AG04450 (cell line): ENCODE data around the gene TADA2A. TPM values are rescaled to one million over a fixed set of nuclear protein-coding genes. Genes with fewer than 3 reads are reported as not detected.

Experiments
- CTCF ChIA-PET: fragments of 300-600, 350-600 bp; formaldehyde crosslinking; extraction: SDS; loops from one replicate; lab custom pipeline; 2022; ENCODE audit warnings: antibody characterized with exemption, inconsistent platforms; lab: Charles Lee
- POLR2A ChIA-PET: fragments of 350-600 bp; formaldehyde crosslinking; extraction: SDS; loops from one replicate; lab custom pipeline; 2021; ENCODE audit warnings: antibody characterized with exemption, inconsistent platforms; lab: Yijun Ruan, JAX
- DNase-seq: peaks from one replicate; pipeline ENCODE4 v3.0.0-alpha.2; 2011; ENCODE audit warnings: low read depth, low spot score
- H3K27ac ChIP-seq: one replicate; pipeline ENCODE4 v1.5.1; 2012; ENCODE audit warnings: low read depth, low read length, control low read depth
- H3K27me3 ChIP-seq: one replicate; pipeline ENCODE4 v1.6.0; 2012; ENCODE audit warnings: low read length; ENCODE audit not compliant: control insufficient read depth, insufficient read depth
- H3K4me3 ChIP-seq: 2 replicates; pipeline ENCODE4 v1.5.1; 2011; ENCODE audit warnings: mild to moderate bottlenecking, low read depth, low read length, control low read depth
- H3K9me3 ChIP-seq: 2 replicates; pipeline ENCODE4 v1.5.1; 2012; ENCODE audit warnings: low read length; ENCODE audit not compliant: control insufficient read depth, insufficient read depth
- polyA plus RNA-seq: library from polyadenylated mRNA; depleted of rRNA; stranded (reverse); fragments of >200 nt; gene quantifications from 2 replicates; pipeline ENCODE4 v1.2.3, GENCODE V29; 2011
- TF ChIP-seq, protein P1 (sequence below): IDR thresholded peaks from 2 replicates; pipeline ENCODE4 v1.5.1; 2011; ENCODE audit warnings: low read depth, low read length, control low read depth, inconsistent platforms

TADA2A gene
- polyA plus RNA-seq, 1 experiment = 21.4 TPM

DNA sequence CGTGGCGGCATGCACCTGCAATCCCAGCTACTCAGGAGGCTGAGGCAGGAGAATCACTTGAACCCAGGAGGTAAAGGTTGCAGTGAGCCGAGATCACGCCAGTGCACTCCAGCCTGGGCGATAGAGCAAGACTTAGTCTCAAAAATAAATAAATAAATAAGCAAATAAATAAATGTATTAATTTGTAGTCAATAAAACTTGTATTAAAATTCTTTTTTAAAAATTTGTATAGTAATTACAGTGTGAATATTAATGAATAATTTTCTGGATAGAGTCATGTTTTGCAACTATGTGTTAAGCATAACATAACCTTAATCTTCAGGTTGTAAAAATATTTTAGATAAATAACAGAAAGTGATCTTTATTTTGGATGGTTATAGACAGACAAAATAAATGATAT, 55.8 kb downstream of the TADA2A start:
- H3K9me3 ChIP-seq = no peaks in the 10 kb centered on the region; the same call in 1 of the 2 replicates
- TF ChIP-seq, protein P1, sequence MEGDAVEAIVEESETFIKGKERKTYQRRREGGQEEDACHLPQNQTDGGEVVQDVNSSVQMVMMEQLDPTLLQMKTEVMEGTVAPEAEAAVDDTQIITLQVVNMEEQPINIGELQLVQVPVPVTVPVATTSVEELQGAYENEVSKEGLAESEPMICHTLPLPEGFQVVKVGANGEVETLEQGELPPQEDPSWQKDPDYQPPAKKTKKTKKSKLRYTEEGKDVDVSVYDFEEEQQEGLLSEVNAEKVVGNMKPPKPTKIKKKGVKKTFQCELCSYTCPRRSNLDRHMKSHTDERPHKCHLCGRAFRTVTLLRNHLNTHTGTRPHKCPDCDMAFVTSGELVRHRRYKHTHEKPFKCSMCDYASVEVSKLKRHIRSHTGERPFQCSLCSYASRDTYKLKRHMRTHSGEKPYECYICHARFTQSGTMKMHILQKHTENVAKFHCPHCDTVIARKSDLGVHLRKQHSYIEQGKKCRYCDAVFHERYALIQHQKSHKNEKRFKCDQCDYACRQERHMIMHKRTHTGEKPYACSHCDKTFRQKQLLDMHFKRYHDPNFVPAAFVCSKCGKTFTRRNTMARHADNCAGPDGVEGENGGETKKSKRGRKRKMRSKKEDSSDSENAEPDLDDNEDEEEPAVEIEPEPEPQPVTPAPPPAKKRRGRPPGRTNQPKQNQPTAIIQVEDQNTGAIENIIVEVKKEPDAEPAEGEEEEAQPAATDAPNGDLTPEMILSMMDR = no peak
- POLR2A ChIA-PET = no interaction called here
- DNase-seq = no peak
- no peak overlapping the region for H3K4me3 ChIP-seq
- CTCF ChIA-PET = no interaction called here
- no peak overlapping the region for H3K27ac ChIP-seq
- H3K27me3 ChIP-seq = no peaks in the 10 kb centered on the region

GRCh38 chr17:37463039-37463438, 56.4 kb downstream of the TADA2A start:
- POLR2A ChIA-PET = no interaction called here
- CTCF ChIA-PET = no interaction called here
- H3K9me3 ChIP-seq = no peaks in the 10 kb centered on the region; the same call in 1 of the 2 replicates
- TF ChIP-seq, protein P1 = no peak
- no peak for DNase-seq
- no peaks in the 10 kb centered on the region for H3K27me3 ChIP-seq
- H3K27ac ChIP-seq = no peak overlapping the region
- no peak overlapping the region for H3K4me3 ChIP-seq

GRCh38 chr17:37465069-37465616, 58.5 kb downstream of the TADA2A start:
- ChIA-PET POLR2A (no interaction called here), CTCF (interaction anchor here (1.2 kb wide), 1 partner anchor 92 kb away, joined by 3 read pairs; no protein-coding TSS in a partner anchor)
- TF ChIP-seq, protein P1 = no peak
- H3K4me3 ChIP-seq = no peak overlapping the region
- H3K27ac ChIP-seq = no peak overlapping the region
- H3K9me3 ChIP-seq = no peaks in the 10 kb centered on the region; the same call in 1 of the 2 replicates
- DNase-seq = no peak
- no peaks in the 10 kb centered on the region for H3K27me3 ChIP-seq

DNA sequence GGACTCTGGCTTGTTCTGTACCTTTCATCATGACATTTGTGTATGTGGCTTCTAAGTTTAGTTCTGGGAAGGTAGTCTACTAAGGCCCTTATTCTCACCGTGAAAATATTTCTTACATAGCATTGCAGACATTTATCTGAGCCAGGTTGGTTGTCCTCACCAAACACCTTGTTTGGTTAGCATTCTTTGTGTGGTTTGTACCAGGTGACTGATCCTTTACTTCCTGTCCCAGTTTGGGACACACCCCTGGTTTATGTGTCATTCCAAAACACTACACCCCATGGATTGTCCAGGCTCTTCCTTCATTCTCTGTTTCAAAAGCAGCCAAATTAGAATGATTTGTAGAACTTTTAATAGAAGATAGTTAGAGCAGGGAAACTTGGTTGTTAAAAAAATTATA, 59.8 kb downstream of the TADA2A start:
- H3K9me3 ChIP-seq = no peaks in the 10 kb centered on the region; the same call in 1 of the 2 replicates
- no peak overlapping the region for H3K4me3 ChIP-seq
- CTCF ChIA-PET = no interaction called here
- TF ChIP-seq, protein P1 = no peak
- POLR2A ChIA-PET = no interaction called here
- DNase-seq = no peak
- no peak overlapping the region for H3K27ac ChIP-seq
- H3K27me3 ChIP-seq = no peaks in the 10 kb centered on the region

DNA sequence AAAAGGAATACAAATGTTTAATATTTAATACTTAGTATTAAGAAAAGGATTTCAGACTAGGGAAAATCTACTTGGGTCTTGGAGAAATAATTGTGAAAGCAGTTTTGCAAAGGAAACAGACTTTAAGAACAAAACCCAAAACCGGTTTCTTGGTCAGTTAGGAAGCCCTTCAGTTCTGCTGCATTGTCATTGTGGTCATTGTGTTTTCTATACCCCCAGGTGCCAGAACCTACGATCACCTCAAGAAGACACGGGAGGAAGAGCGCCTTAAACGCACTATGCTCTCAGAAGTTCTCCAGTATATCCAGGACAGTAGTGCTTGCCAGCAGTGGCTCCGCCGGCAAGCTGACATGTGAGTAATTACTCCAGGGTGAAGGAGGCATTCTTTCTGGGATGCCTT, 63.5 kb downstream of the TADA2A start:
- Histone ChIP-seq H3K9me3 (no peaks in the 10 kb centered on the region), H3K27ac (no peak overlapping the region), H3K27me3 (no peaks in the 10 kb centered on the region), H3K4me3 (no peak overlapping the region)
- TF ChIP-seq, protein P1 = no peak
- DNase-seq = no peak
- ChIA-PET CTCF (no interaction called here), POLR2A (no interaction called here)
